GM19455 (cell line): ENCODE results near the gene PGR.
"Not testable (repeated sequence)": the region's sequence is repeated elsewhere in the genome, so short reads cannot be mapped to it uniquely, and the experiment has no call there.

Source experiments
- ATAC-seq: cut with Tn5 transposase; IDR thresholded peaks from one replicate; pipeline ENCODE4 v1.9.1; 2021; ENCODE audit not compliant: unreplicated experiment

The PGR gene

DNA sequence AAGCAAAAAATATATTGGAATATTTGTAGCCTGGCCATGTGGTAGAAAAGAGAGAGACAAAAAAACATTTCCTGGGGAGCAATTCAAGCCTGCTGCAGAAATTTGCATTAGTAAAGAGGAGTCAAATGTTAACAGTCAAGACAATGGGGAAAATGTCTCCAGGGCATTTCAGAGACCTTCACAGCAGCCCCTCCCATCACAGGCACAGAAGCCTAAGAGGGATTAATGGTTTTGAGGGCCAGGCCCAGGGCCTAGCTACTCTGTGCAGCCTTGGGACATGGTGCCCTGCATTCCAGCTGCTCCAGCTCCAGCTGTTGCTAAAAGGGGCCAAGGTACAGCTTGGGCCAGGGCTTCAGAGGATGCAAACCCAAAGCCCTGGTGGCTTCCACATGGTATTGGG, 46.8 kb downstream of the PGR start:
- ATAC-seq: no peak

DNA sequence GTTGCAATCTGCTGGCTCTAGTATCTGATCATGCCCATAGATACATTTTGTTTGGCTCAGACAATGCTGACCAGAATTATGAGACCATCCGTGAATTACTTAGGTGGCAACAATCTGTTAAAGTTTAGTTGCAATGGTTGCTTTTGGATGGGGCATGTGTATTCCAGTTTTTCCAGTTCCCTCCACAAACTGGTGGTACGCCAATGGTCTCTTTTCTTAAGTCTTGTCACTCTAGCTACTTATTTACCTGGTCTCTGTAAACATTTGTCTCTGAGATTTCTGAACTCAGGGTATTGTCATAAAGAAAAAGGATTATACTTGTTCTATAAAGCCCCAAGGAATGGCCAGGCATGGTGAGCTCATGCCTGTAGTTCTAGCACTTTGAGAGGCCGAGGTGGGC, 65.9 kb downstream of the PGR start:
- no peak for ATAC-seq

DNA sequence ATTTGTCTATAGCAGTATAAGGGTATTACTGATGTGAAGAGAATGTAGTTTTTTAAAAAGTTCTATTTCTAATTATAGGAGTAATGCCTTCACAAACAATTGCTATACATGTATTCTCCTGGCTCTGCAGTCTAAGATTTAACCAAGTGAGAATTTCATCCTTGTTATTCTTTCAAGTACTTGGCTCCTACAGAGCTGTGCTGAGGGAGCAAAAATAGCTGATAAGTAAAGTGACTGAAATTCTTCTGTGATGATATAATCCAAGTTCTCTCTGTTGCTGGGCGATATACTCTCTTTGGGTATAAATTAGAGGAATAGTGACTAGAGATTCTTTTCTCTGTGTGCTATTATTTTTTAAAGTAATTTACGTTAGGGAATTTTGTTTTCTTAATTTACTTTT, 68.0 kb downstream of the PGR start:
- no peak for ATAC-seq

DNA sequence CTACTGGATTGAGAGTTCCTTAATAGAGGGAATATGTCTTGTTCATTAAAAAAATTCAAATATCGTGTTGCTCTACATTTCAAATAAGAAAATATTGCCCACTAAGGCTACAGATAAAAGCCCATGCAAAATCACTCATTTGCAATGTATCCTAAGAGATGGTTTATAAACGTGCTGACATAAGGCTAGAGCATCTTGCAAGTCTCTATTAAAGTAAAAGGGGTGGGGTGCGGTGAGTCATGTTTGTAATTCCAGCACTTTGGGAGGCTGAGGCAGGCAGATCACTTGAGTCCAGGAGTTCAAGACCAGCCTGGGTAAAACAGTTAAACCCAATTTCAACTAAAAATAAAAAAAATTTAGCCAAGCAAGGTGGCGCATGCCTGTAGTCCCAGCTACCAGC, 70.3 kb downstream of the PGR start:
- no peak for ATAC-seq

DNA sequence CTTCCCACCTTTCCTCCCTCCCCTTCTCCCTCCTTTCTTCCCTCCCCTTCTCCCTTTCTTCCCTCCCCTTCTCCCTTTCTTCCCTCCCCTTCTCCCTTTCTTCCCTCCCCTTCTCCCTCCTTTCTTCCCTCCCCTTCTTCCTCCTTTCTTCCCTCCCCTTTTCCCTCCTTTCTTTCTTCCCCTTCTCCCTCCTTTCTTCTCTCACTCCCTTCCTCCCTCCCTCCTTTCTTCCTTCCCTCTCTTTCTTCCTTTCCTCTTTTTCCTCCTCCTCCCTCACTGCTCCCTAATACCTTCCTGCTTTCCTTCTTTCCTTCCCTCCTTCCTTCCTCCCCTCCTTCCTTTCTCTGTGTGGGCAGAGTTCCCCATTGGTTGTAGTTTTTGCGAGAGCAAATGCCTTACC, 76.1 kb downstream of the PGR start:
- ATAC-seq: no peak

DNA sequence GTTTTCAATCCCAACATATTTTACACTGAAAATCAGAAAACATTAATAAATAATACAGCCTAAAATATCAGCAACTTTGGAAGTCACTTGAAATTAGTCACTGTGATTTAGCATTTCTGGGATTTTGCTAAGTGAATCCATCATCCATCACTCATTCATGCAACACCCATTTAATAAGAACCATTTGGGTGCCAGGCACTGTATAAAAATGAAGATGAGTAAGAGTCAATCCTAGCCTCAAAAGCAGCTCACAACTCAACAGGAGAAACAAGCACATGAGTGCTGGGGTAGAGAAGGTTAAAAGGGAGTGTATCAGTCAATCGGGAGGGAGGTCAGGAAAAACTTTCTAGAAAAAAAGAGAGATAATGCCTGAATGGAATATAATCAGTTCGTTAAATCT, 77.9 kb downstream of the PGR start:
- no peak for ATAC-seq

DNA sequence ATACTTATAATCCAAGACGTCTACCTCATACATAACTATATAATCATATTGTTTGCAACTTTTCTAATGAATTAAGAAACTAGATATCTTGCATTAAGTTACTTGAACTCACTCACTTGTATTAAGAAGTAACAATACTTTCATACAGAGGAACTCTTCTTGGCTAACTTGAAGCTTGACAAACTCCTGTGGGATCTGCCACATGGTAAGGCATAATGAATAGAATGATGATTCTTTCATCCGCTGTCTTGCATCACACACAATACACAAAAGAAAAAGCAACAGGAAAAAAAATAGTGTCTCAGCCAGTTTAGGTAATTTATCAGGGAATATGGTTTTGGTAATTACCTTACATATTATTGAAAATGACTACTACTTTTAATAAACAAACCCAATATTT, 79.8 kb downstream of the PGR start:
- ATAC-seq: no peak

DNA sequence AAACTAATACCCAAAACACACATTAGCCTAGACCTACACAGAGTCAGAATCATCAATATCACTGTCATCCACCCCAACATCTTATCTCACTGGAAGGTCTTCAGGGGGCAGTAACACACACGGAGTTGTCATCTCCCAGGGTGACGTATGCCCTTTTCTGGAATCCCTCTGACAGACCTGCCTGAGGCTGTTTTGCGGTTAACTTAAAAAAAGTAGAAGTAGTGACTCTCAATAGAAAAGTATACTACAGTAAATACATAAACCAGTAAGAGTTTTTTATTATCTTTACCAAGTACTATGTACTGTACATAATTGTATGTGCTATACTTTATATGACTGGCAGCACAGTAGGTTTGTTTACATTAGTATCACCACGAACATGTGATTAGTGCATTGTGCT, 80.5 kb downstream of the PGR start:
- no peak for ATAC-seq

DNA sequence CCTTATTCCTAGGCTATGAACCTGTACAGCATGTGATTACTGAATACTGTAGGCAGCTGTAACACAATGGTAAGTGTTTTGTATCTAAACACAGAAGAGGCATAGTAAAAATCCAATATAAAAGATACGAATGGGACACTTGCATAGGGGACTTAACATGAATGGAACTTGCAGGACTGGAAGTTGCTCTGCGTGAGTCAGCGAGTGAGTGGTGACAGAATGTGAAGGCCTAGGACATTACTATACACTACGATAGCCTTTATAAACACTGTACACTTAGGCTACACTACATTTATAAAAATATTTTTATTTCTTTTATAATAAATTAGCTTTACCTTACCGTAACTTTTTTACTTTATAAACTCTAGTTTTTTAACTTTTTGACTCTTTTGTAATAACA, 81.1 kb downstream of the PGR start:
- ATAC-seq: no peak

DNA sequence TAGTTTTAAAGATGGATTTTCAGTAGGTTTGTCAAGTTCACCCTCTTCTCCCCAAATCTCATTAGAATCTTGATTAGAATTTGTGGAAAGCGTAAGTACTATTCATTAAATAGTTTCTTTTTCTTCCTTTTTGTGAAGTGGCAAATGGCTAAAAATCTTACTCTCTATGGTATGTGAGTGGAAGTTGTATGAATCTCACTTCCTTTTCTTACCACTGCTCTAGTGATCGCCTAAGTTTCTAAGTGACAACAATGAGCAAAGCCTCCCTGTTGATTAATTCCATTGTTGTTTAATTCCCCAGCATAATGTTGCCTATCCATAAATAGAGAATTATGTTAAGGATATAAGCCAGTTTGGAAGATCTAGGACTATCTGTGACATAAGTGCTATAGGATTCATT, 82.7 kb downstream of the PGR start:
- no peak for ATAC-seq

DNA sequence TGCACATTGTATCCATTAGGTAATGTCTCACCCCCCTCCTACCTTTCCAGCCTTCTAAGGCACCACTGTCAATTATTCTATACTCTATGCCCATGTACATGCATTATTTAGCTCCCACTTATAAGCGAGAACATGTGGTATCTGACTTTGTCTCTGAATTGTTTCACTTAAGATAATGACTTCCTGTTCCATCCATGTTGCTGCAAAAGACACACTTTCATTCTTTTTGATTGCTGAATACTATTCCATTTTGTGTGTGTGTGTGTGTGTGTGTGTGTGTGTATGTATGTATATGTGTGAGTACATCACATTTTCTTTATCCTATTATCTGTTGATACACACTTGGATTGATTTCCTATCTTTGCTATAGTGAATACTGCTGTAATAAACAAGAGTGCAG, 84.2 kb downstream of the PGR start:
- ATAC-seq: no peak

DNA sequence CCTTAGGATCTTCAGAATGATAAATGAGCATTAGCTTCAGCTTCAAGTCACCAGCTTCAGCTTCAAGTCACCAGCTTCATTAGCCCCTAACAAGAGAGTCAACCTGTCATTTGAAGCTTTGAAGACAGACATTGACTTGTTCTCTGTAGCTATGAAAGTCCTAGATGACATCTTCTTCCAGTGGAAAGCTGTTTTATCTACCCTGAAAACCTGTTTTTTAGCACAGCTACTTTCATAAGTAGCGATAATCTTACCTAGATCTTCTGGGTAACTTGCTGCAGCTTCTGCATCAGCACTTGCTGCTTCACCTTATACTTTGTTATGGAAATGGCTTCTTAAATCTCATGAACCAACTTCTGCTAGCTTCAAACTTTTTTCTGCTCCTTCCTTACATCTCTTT, 85.7 kb downstream of the PGR start:
- no peak for ATAC-seq

DNA sequence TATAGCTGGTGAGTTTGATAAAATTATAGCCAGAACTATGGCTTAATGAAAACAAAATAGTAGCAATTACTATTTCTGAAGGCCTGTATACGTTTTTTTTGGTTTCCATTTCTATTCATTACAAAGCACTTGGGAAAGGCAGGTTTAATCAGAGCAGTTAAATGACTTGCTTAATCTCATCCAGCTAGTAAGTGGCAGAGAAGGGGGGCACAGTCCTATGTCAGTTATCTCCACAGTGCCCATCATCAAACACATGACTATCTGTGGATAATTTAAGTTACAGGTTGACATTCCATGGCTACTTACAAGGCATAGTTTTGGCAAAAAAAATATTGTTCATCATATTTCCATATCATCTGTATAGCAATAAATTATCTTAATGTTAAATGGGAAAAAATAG, 93.7 kb downstream of the PGR start:
- ATAC-seq: no peak

DNA sequence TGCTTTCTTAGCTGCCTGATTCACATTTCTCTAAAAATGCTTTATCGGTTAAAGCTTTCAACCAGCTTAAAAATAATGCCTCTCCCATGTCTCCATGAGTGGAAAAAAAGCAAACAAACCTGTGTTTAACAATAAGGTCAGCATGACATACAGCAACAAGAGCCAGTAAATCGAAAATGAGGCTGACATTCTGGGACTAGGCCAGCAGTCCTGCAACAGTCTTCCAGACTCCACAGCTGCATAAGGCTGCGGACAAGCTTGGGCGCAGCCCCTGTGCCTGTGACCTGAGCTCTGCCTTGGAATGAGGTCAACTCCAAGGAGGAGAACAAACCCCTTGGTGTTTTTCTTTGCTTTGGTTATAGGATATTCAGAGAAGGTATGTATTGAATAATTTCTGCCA, 95.5 kb downstream of the PGR start:
- no peak for ATAC-seq

DNA sequence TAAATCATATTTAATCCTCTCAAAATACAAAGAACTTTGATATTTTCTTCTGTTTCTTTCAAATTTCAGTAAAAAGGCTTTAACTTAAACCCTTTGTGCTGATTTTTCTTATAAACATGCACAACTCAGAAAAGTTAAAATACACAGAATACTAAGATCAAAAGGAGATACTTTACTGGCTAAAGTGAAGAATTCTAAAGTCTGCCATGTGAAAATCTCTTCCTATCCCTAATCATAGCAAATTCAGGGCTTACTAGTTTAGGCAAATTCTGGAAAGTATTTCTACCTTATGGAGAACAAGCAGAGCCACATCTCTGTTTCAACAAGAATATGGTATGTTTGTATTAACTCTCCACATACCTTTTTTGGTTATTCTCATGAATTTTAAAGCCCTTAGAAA, 96.6 kb downstream of the PGR start:
- no peak for ATAC-seq

DNA sequence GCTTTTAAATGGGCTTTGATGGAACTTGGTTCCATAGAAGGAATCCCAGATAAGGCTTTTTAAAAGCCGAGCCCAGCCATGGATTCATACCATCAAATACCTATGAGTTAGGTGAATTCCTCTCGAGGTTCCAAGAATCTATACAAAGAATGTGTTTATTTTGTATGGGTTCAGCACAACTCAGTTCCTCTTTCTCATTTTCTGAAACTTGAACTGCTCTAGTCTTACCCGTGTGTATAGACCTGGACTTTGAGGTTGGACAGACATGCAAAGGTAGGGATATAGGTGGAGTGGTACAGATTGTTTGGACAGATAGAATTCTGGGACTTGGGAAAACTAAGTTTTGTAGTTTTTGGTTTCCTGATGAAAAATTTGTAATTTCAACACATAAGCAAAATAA, 97.9 kb downstream of the PGR start:
- no peak for ATAC-seq

DNA sequence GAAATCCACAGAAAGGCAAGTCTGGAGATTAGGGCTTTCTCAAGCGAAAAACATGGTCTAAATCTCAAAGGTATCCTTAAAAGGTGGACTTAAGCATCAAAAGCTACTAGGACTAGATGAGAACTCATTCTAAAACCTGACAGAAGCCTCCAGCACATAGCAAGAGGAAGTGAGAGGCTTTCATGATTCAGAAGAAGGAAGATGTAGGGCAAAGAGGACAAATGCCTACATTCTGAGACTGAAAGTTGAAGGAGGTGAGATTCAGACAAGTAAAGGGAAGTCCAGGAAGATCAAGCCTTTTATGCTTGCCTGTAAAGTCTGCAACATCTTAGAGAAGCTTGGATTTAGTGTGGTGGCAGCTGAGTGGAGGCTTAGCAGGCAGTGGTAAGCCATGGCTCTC, 98.9 kb downstream of the PGR start:
- ATAC-seq: no peak

DNA sequence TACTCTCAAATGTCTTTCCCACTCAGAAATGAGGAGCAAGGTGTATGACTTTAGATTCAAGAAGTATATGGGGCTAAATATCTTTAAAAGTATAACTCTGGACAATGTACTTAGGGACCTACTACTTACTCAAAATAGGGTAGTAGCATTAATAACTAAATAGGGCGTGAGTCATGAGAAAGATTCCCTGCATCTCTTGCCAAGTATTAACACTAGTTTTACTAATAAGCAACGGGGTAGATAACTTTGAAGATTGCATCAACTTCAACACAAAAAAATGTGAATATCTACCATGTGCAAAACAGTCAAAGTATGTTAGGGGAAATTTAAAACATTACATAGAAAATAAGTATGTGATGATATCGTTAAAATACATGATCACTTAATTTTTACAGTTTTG, 99.6 kb downstream of the PGR start:
- ATAC-seq: no peak

DNA sequence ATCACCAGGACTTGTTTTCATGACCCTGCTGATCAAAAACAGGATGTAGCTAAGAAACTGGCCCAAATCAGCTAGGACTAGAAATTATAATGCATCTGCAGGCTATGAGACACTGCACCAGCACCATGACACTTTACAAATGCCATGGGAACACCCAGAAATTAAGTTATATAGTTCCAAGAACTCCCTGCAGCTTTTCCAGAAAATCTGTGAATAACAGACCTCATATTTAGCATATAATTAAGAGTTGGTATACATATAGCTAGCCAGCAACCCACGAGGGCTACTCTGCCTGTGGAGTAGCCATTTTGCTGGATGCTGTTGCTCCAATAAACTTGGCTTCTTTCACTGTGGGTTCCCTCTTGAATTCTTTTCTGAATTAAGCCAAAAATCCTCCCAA, 101.0 kb downstream of the PGR start:
- no peak for ATAC-seq

DNA sequence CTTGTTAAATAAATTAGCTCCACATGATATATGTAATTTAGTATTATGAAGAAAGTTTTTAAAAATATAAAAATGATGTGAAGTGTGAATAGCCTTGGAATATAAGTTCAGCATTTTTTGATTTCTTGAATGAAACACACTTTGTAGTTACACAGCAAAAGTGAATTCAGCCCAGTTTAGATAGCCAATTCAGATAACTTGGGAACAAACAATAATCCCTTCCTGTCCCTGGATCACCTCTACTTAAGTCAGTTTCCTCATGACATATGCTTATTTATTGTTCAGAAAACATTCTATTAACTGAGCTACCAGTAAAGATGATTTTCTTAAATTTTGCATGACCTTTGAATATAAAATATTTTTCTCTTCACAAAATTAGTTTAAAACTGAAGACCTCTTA, 107.4 kb downstream of the PGR start:
- ATAC-seq: no peak

DNA sequence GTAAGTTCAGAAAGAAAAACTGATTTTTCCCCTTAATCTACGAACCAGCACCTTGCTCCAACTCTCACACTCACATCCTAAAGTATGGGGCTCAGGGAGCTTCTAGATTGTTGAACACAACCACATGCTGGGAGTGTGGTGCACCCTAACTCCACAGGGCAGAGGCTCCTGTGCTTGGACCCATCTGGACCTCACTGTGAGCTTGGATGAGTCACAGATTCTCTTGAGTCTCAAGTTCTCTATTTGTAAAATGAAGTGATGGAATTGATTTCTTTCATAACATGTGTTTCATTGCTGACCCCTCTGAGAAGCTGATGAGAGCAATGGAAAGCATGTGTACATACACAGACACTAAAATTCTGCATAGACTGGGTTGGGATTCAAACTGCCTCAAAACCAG, 109.7 kb downstream of the PGR start:
- ATAC-seq: no peak

DNA sequence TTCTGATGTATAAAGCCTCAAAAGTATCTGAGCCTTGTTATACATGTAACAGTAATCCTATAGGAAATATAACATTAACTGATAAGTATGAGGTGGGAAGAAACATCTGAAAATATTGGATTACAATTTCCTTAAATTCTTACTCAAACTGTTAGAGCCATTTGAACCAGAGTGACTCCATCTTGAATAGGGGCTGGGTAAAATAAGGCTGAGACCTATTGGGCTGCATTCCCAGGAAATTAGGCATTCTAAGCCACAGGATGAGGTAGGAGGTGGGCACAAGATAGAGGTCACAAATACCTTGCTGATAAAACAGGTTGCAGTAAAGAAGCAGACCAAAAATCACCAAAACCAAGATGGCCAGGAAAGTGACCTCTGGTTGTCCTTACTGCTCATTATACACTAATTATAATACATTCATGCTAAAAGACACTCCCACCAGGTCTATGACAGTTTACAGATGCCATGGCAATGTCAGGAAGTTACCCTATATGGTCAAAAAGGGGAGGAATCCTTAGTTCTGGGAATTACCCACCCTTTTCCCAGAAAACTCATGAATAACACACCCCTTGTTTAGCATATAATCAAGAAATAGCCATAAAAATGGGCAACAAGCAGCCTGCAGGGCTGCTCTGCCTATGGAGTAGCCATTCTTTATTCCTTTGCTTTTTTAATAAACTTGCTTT, 114.9 kb downstream of the PGR start:
- no peak for ATAC-seq

DNA sequence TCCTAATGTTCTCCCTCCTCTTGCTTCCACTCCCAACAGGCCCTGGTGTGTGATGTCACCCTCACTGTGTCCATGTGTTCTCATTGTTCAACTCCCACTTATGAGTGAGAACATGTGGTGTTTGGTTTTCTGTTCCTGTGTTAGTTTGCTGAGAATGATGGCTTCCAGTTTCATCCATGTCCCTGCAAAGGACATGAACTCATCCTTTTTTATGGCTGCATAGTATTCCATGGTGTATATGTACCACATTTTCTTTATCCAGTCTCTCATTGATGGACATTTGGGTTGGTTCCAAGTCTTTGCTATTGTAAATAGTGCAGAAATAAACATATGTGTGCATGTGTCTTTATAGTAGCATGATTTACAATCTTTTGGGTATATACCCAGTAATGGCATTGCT, 115.9 kb downstream of the PGR start:
- not testable (repeated sequence) for ATAC-seq

DNA sequence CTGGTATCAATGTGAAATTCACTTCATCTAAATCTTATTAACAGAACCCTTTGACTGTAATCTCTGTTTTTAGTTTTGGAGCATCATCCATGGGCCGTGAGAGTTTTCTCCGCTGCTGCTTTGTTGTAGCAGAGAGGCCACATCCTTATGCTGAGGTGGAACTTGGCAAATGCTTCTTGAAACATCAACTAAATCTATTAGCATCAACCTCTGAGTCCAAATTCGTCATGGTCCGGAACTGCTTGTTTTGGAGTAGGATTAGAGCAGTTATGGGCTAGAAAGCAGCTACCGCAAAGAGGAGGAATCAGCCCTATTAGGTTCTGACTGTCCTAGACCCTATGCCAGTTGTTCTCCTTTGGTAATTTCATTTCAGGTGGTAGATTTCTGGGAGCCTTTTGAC, 117.7 kb downstream of the PGR start:
- no peak for ATAC-seq
